DND-41 (cell line): ENCODE data around the gene RAB14.

Experiments
- ATAC-seq: fragments of 200-7000 bp; cut with Tn5 transposase; 3 replicates; pipeline ENCODE4 v1.9.1; 2021; ENCODE audit warnings: low read depth; ENCODE audit not compliant: insufficient read depth
- DNase-seq: peaks from one replicate; pipeline ENCODE4 v3.0.0-alpha.2; 2020
- H2AFZ ChIP-seq: 2 replicates; pipeline ENCODE4 v1.6.0; 2012; ENCODE audit warnings: low read depth, low read length
- H3K27ac ChIP-seq: 2 replicates; pipeline ENCODE4 v1.5.1; 2012; ENCODE audit warnings: low read length, inconsistent platforms
- H3K27me3 ChIP-seq: fragments of 200-600 bp; sonication (generic); 2 replicates; pipeline ENCODE4 v1.6.0; 2012; ENCODE audit warnings: low read length, mild to moderate bottlenecking, inconsistent platforms; ENCODE audit not compliant: insufficient read depth, poor library complexity
- H3K36me3 ChIP-seq: 2 replicates; pipeline ENCODE4 v1.5.1; 2012; ENCODE audit warnings: low read length, inconsistent platforms; ENCODE audit not compliant: insufficient read depth
- H3K4me1 ChIP-seq: 2 replicates; pipeline ENCODE4 v1.5.1; 2012; ENCODE audit warnings: mild to moderate bottlenecking, low read length; ENCODE audit not compliant: insufficient read depth
- H3K4me2 ChIP-seq: 2 replicates; pipeline ENCODE4 v1.6.0; 2012; ENCODE audit warnings: mild to moderate bottlenecking, moderate library complexity, low read length, inconsistent platforms; ENCODE audit not compliant: insufficient read depth
- H3K4me3 ChIP-seq, 2 experiments: fragments of 200-600 bp in 1 of 2; shearing (Covaris generic) in 1 of 2; 2 replicates each; pipeline ENCODE4 v1.5.1; 2012 to 2016; ENCODE audit warnings: inconsistent platforms in 2 of 2, low read length in 2 of 2, mild to moderate bottlenecking in 2 of 2, low read depth in 1 of 2, moderate library complexity in 1 of 2
- H3K79me2 ChIP-seq: 2 replicates; pipeline ENCODE4 v1.6.0; 2012; ENCODE audit warnings: low read length, inconsistent platforms; ENCODE audit not compliant: insufficient read depth
- H3K9ac ChIP-seq: 2 replicates; pipeline ENCODE4 v1.6.0; 2012; ENCODE audit warnings: low read depth, mild to moderate bottlenecking, inconsistent platforms, low read length, moderate library complexity
- H3K9me3 ChIP-seq: 2 replicates; pipeline ENCODE4 v1.5.1; 2012; ENCODE audit warnings: low read length, moderate library complexity, mild to moderate bottlenecking, inconsistent platforms; ENCODE audit not compliant: insufficient read depth, severe bottlenecking
- H4K20me1 ChIP-seq: 2 replicates; pipeline ENCODE4 v1.6.0; 2012; ENCODE audit warnings: low read length; ENCODE audit not compliant: insufficient read depth
- CTCF ChIP-seq: IDR thresholded peaks from 2 replicates; pipeline ENCODE4 v1.5.1; 2012; ENCODE audit warnings: borderline replicate concordance, low read length, moderate library complexity, mild to moderate bottlenecking; ENCODE audit not compliant: poor library complexity, severe bottlenecking; ENCODE audit errors: extremely low read depth
- EZH2 ChIP-seq: IDR thresholded peaks from 3 replicates; pipeline ENCODE4 v1.6.1; 2012; ENCODE audit warnings: borderline replicate concordance, low read depth, mild to moderate bottlenecking, moderate library complexity, low read length, inconsistent platforms; ENCODE audit not compliant: severe bottlenecking

Gene RAB14

GRCh38 chr9:121207371-121207940, 5.8 kb upstream of the RAB14 start:
- no peaks in the 10 kb centered on the region for H3K27me3 ChIP-seq
- peaks cover under 1% of the 10 kb centered on the region for H3K4me1 ChIP-seq
- H2AFZ ChIP-seq, result no peak overlapping the region
- no peaks in the 10 kb centered on the region for H4K20me1 ChIP-seq
- no peak overlapping the region for H3K4me2 ChIP-seq
- TF ChIP-seq EZH2, result no peak
- no peak for TF ChIP-seq CTCF
- no peak overlapping the region for H3K4me3 ChIP-seq
- DNase-seq (no peak), ATAC-seq (no peak)
- no peaks in the 10 kb centered on the region for H3K9me3 ChIP-seq
- H3K27ac ChIP-seq, result no peak overlapping the region
- no peaks in the 10 kb centered on the region for H3K36me3 ChIP-seq
- H3K79me2 ChIP-seq, result peaks cover under 1% of the 10 kb centered on the region; the same call in 1 of the 2 replicates
- H3K9ac ChIP-seq, result no peak overlapping the region

- Histone ChIP-seq H3K9me3 (no peaks in the 10 kb centered on the region), H3K4me3 (no peak overlapping the region), H3K79me2 (peaks cover 6% of the 10 kb centered on the region), H3K4me2 (no peak overlapping the region), H4K20me1 (no peaks in the 10 kb centered on the region), H3K27me3 (no peaks in the 10 kb centered on the region), H3K36me3 (no peaks in the 10 kb centered on the region), H2AFZ (no peak overlapping the region), H3K4me1 (peaks cover 6% of the 10 kb centered on the region), H3K27ac (no peak overlapping the region), H3K9ac (no peak overlapping the region)
- TF ChIP-seq CTCF (no peak), EZH2 (no peak)
- DNase-seq (no peak), ATAC-seq (no peak)
These were observed 5.1 kb upstream of the RAB14 start for GRCh38 chr9:121206516-121207370.

GRCh38 chr9:121204611-121205010, 2.9 kb upstream of the RAB14 start:
- no peak overlapping the region for H3K9ac ChIP-seq
- H2AFZ ChIP-seq, result no peak overlapping the region
- TF ChIP-seq EZH2 (no peak), CTCF (no peak)
- no peaks in the 10 kb centered on the region for H3K9me3 ChIP-seq
- peaks cover 18% of the 10 kb centered on the region for H3K4me1 ChIP-seq
- no peak overlapping the region for H3K4me2 ChIP-seq
- ATAC-seq, result no peak
- H3K79me2 ChIP-seq, result peaks cover 27% of the 10 kb centered on the region
- DNase-seq, result no peak
- no peak overlapping the region for H3K4me3 ChIP-seq
- H3K36me3 ChIP-seq, result no peaks in the 10 kb centered on the region; the same call in 1 of the 2 replicates
- peaks cover 16% of the 10 kb centered on the region for H4K20me1 ChIP-seq
- no peaks in the 10 kb centered on the region for H3K27me3 ChIP-seq
- no peak overlapping the region for H3K27ac ChIP-seq
